GM21529 (cell line): ENCODE measurements around the gene PCP4L1.

Experiments
- ATAC-seq: cut with Tn5 transposase; IDR thresholded peaks from one replicate; pipeline ENCODE4 v1.9.1; 2021; ENCODE audit not compliant: unreplicated experiment

PCP4L1 gene

GRCh38 chr1:161266836-161267235 is 8.3 kb downstream of the PCP4L1 start:
- ATAC-seq: no peak

- no peak for ATAC-seq
Observed at GRCh38 chr1:161267321-161267720, 8.8 kb downstream of the PCP4L1 start.

- no peak for ATAC-seq
Observed at GRCh38 chr1:161273402-161273801, 14.9 kb downstream of the PCP4L1 start.

DNA sequence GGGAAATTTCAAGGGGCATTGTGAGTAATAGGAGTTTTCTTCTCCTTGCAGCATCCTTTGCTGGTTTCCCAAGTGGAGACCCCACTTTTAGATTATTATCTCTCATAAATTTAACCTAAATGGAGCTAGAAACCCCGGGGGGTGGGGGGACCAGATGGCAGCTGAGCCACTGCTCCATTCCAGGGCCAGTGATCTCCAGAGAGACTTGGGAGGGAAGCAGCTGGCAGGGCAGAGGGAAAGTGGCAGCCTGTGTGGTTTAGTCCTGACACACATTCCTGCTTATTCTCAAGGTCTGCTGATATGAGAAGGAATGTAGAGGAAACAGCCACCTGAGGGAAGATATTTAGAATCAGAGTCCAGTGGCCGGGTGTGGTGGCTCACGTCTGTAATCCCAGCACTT is 16.3 kb downstream of the PCP4L1 start:
- no peak for ATAC-seq

DNA sequence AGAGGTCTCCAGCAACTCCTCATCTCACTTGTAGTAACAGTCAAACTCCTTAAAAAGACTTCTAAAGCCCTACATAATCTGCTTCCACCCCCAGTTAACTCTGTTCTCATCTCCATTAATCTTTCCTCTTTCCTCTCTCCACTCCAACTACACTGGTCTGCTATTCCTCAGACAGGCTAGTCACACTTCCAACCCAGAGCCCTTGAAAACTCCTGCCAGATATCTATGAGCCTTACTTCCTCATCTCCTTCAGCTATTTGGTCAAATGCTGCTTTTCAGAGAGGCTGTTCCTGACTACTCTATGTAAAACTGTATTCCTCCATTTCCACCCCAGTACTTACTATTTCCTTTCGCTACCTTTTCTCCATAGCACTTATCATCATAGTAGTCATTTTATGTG is 24.4 kb downstream of the PCP4L1 start:
- ATAC-seq: no peak

- no peak for ATAC-seq
Observed at GRCh38 chr1:161285113-161285512, 26.6 kb downstream of the PCP4L1 start.

GRCh38 chr1:161285521-161285920 is 27.0 kb downstream of the PCP4L1 start:
- ATAC-seq: no peak

DNA sequence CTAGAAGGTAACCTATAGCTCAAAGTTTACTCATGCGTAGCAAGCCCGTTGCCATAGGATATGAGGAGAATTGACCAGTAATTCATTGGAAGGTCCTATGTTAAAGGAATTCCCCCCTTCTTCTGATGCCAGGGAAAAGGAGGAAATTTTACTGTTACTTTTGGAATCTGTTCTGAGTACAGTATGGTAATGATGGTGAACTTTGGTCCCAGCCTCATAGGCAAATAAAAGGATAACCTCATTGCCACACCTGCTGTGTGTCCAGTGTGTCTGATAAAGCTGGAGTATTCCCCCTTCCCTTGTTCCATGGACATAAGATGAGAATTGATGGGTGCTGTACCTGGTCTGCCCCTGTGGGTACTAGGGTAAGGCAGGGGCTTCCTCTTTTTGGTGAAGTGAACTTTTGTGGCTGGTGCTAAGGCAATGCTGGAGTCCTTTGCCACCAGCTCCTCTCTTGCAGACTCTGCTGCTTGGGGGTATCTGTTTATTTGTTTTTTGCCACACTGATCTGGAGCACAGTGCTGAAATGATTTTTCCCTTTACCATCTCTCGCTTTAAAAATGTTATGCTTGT is 29.0 kb downstream of the PCP4L1 start:
- no peak for ATAC-seq

- ATAC-seq: no peak
Observed at GRCh38 chr1:161290779-161291178, 32.2 kb downstream of the PCP4L1 start.

DNA sequence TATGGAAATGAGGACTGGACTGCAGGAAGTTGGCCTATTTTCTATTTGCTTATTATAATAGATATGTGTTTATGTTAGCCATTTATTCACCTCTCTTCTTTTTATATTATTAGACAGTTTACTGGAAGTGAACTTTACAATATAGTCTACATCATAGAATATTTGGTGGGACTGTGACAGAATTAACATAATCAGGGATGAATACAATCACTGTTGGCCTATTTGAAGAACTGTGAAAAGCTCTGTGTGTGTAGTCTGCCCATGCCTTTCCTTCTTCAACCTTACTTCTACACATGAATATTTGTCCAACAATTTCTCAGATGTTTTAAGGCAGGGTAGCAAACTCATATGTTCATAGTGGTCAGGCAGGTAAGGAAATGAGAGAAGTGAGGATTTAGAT is 38.9 kb downstream of the PCP4L1 start:
- no peak for ATAC-seq

DNA sequence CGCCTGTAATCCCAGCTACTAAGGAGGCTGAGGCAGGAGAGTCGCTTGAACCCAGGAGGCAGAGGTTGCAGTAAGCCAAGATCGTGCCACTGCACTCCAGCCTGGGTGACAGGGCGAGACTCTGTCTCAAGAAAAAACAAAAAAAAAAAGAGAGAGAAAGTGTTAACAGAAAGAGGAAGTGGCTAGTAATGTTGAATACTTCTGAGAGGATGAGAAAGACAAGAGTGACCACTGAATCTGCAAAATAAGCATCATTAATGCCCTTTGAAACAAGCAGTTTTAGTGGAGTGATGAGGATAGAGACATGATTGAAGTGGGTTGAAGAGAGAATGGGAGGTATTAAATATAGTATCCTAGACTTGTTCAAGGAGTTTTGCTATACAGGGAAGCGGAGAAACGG is 39.6 kb downstream of the PCP4L1 start:
- peak; percentile 52 for ATAC-seq

- ATAC-seq: no peak
Observed at GRCh38 chr1:161299347-161299746, 40.8 kb downstream of the PCP4L1 start.

- no peak for ATAC-seq
Observed at GRCh38 chr1:161300478-161300877, 41.9 kb downstream of the PCP4L1 start.

- no peak for ATAC-seq
Observed at GRCh38 chr1:161304927-161305866, 46.7 kb downstream of the PCP4L1 start.

GRCh38 chr1:161305867-161306519 is 47.4 kb downstream of the PCP4L1 start:
- ATAC-seq: peak; percentile 83

- ATAC-seq: no peak
Observed at GRCh38 chr1:161307230-161307768, 48.8 kb downstream of the PCP4L1 start.

GRCh38 chr1:161307892-161308638 is 49.5 kb downstream of the PCP4L1 start:
- no peak for ATAC-seq

DNA sequence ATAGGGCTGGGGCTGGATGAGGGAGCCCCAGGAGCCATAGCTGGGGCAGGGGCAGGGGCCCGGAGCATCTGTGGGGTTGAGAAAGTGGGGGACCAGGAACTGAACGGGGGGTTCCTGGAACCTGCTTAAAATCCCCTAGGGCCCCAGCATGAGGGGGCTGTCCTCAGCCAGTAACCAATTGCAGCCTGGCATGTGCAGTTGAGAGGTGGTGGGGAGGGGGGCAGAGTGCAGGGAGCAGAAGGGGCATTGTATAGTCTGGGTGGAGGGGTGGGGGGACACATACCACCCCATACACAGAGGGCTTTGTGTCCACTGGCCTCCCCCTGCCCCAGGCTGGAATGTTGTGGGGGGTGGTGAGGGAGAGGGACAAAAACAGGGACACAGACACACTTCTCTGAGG is 51.3 kb downstream of the PCP4L1 start, which contains the start of gene MPZ:
Gene MPZ, minus strand, starts transcription at position 101 of the 400 bp plus-strand sequence. Its CDS starts 63 bp downstream, at position 38.
- ATAC-seq: no peak

GRCh38 chr1:161311595-161312181 is 53.1 kb downstream of the PCP4L1 start:
- ATAC-seq: no peak

DNA sequence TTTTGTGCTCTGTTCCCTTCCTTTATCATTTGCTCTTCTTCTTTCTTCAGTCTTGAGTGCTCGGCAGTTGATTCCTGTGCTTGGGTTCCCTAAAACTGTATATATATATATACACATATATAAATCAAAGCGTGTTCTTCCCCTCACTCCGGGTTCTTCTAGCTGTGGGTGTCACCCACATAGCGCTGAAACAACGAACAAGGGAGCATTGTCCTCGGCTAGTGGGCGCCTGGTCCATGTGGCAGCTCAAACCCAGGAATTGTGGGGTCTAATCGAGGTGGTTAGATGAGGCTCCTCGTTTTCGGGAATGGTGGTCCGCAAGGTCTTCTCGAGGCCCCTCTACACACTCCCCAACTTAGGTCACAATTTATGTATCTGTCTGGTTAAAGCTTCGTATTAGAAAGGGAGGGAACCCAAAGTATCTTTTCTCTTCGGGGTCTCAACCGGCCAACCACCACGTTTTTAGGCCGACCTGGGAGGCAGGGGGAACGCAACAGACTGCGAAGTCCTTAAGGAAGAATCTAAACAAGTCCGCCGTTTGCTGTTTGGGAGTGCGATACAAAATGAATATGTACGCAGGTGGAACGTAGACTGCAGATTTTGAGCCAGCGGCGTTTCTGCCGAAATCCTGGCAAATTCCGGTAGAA is 55.1 kb downstream of the PCP4L1 start:
- peak; percentile 6 for ATAC-seq
